GM18520 (cell line): Measurements from ENCODE around the gene POLR2J3.
"Not testable (repeated sequence)": the region's sequence is repeated elsewhere in the genome, so short reads cannot be mapped to it uniquely, and the experiment has no call there.

ENCODE experiments used
- ATAC-seq: cut with Tn5 transposase; IDR thresholded peaks from one replicate; pipeline ENCODE4 v1.9.1; 2021; ENCODE audit not compliant: unreplicated experiment

The POLR2J3 gene

GRCh38 chr7:102589857-102590256, 17.5 kb upstream of the POLR2J3 start:
- ATAC-seq = peak; percentile 22

- ATAC-seq = not testable (repeated sequence)
Measured at GRCh38 chr7:102583495-102583894, 11.1 kb upstream of the POLR2J3 start.

GRCh38 chr7:102581722-102582121, 9.3 kb upstream of the POLR2J3 start:
- not testable (repeated sequence) for ATAC-seq

GRCh38 chr7:102578486-102578885, 6.1 kb upstream of the POLR2J3 start:
- ATAC-seq = not testable (repeated sequence)

- not testable (repeated sequence) for ATAC-seq
Measured at GRCh38 chr7:102577315-102578240, 5.2 kb upstream of the POLR2J3 start.

GRCh38 chr7:102576363-102576762, 4.0 kb upstream of the POLR2J3 start:
- ATAC-seq = not testable (repeated sequence)

- ATAC-seq = not testable (repeated sequence)
Measured at GRCh38 chr7:102574607-102575006, 2.2 kb upstream of the POLR2J3 start.

- not testable (repeated sequence) for ATAC-seq
Measured at GRCh38 chr7:102568620-102569019, 3.8 kb downstream of the POLR2J3 start.

GRCh38 chr7:102550808-102551422, 21.5 kb downstream of the POLR2J3 start, which contains the start of gene SPDYE2:
SPDYE2 (plus strand) TSS chr7:102551226; CDS start chr7:102553256, 2,030 bp downstream.
- ATAC-seq = not testable (repeated sequence)

- peak; percentile 70 for ATAC-seq
Measured at GRCh38 chr7:102546353-102546752, 26.0 kb downstream of the POLR2J3 start.

- not testable (repeated sequence) for ATAC-seq
Measured at GRCh38 chr7:102545288-102545687, 27.1 kb downstream of the POLR2J3 start.

GRCh38 chr7:102544372-102544771, 28.0 kb downstream of the POLR2J3 start:
- ATAC-seq = not testable (repeated sequence)

- ATAC-seq = not testable (repeated sequence)
Measured at GRCh38 chr7:102543596-102543995, 28.8 kb downstream of the POLR2J3 start, which contains the start of gene UPK3BL2. UPK3BL2 (minus strand) TSS chr7:102543696; CDS start chr7:102543636, 60 bp downstream.

GRCh38 chr7:102542771-102543170, 29.6 kb downstream of the POLR2J3 start:
- ATAC-seq = not testable (repeated sequence)

- ATAC-seq = not testable (repeated sequence)
Measured at GRCh38 chr7:102542083-102542482, 30.3 kb downstream of the POLR2J3 start.

- not testable (repeated sequence) for ATAC-seq
Measured at GRCh38 chr7:102540604-102541003, 31.8 kb downstream of the POLR2J3 start.

GRCh38 chr7:102535062-102535615, 37.2 kb downstream of the POLR2J3 start:
- ATAC-seq = not testable (repeated sequence)

GRCh38 chr7:102532127-102532526, 40.3 kb downstream of the POLR2J3 start:
- not testable (repeated sequence) for ATAC-seq

- ATAC-seq = not testable (repeated sequence)
Measured at GRCh38 chr7:102531583-102531982, 40.8 kb downstream of the POLR2J3 start.

GRCh38 chr7:102527822-102528793, 44.3 kb downstream of the POLR2J3 start:
- not testable (repeated sequence) for ATAC-seq
